Mesangial cell (primary cell): ENCODE results near the gene C21orf91. TPM values are rescaled to one million over a fixed set of nuclear protein-coding genes. Genes with fewer than 3 reads are reported as not detected.

Source experiments
- total RNA-seq: library from RNA; depleted of rRNA; stranded (reverse); fragments of >200 nt; gene quantifications from 2 replicates; pipeline ENCODE4 v1.2.3, GENCODE V29; 2015

The C21orf91 gene
- total RNA-seq: 2.1 and 6.3 TPM in 2 replicates

GRCh38 chr21:17819114-17819876 is at the start of gene C21orf91:
TSS of gene C21orf91 (minus strand) at chr21:17819356. CDS start at chr21:17818318, 1,038 bp downstream.

Other genes with a start within 250 kb of the C21orf91 start
- gene BTG3, start 206.5 kb downstream of the C21orf91 start, total RNA-seq: 26.4 and 42.7 TPM in 2 replicates